Fibroblast of lung (primary cell): ENCODE results near the gene PIP5K1C. TPM values are rescaled to one million over a fixed set of nuclear protein-coding genes. Genes with fewer than 3 reads are reported as not detected.

Source experiments
- DNase-seq, 2 donors: peaks; one replicate each; pipeline versions ENCODE4 v3.0.0 to v3.0.0-alpha.2; 2010; ENCODE audit warnings: low read depth in 2 of 2
- H2AFZ ChIP-seq: 2 replicates; pipeline ENCODE4 v1.5.1; 2012; ENCODE audit warnings: low read length, control low read depth, inconsistent platforms
- H3K27ac ChIP-seq: 2 replicates; pipeline ENCODE4 v1.5.1; 2011; ENCODE audit warnings: low read length, control low read depth; ENCODE audit not compliant: insufficient read depth
- H3K27me3 ChIP-seq: 2 replicates; pipeline ENCODE4 v1.5.1; 2011; ENCODE audit warnings: mild to moderate bottlenecking, low read length; ENCODE audit not compliant: control insufficient read depth, insufficient read depth
- H3K36me3 ChIP-seq: 2 replicates; pipeline ENCODE4 v1.5.1; 2011; ENCODE audit warnings: low read length; ENCODE audit not compliant: control insufficient read depth, insufficient read depth
- H3K4me1 ChIP-seq: 2 replicates; pipeline ENCODE4 v1.5.1; 2011; ENCODE audit warnings: low read length; ENCODE audit not compliant: control insufficient read depth, insufficient read depth; ENCODE audit errors: extremely low read depth
- H3K4me2 ChIP-seq: 2 replicates; pipeline ENCODE4 v1.5.1; 2011; ENCODE audit warnings: low read length, control low read depth; ENCODE audit not compliant: insufficient read depth; ENCODE audit errors: extremely low read depth
- H3K4me3 ChIP-seq, 4 experiments: fragments of 200-600 bp in 1 of 4; sonication (generic) in 1 of 4; replicated peaks in 1 of 4; 2 replicates each; pipeline ENCODE4 v1.5.1; 2011 to 2016; ENCODE audit warnings: low read length in 4 of 4, low read depth in 3 of 4, mild to moderate bottlenecking in 3 of 4, control low read depth in 2 of 4, inconsistent platforms in 1 of 4, mixed read lengths in 1 of 4; ENCODE audit not compliant: insufficient read depth in 1 of 4; ENCODE audit errors: control extremely low read depth in 1 of 4
- H3K79me2 ChIP-seq: 2 replicates; pipeline ENCODE4 v1.5.1; 2012; ENCODE audit warnings: mild to moderate bottlenecking, low read length, inconsistent platforms; ENCODE audit not compliant: control insufficient read depth, insufficient read depth
- H3K9ac ChIP-seq: 2 replicates; pipeline ENCODE4 v1.5.1; 2011; ENCODE audit warnings: mild to moderate bottlenecking, low read length, control low read depth; ENCODE audit not compliant: insufficient read depth
- H3K9me3 ChIP-seq: 2 replicates; pipeline ENCODE4 v1.5.1; 2012; ENCODE audit warnings: low read depth, low read length; ENCODE audit not compliant: control insufficient read depth, insufficient read depth
- H4K20me1 ChIP-seq: 2 replicates; pipeline ENCODE4 v1.5.1; 2011; ENCODE audit warnings: low read length; ENCODE audit not compliant: control insufficient read depth, insufficient read depth; ENCODE audit errors: extremely low read depth
- CTCF ChIP-seq, 2 donors: IDR thresholded peaks in 1 of 2; conservative IDR thresholded peaks in 1 of 2; 1 replicate in 1 of 2; 2 replicates in 1 of 2; pipeline ENCODE4 v1.5.1; 2011 to 2012; ENCODE audit warnings: low read length in 2 of 2, control low read depth in 1 of 2, inconsistent platforms in 1 of 2, low read depth in 1 of 2, mild to moderate bottlenecking in 1 of 2
- EZH2 ChIP-seq: IDR thresholded peaks from 2 replicates; pipeline ENCODE4 v1.5.1; 2012; ENCODE audit warnings: low read length, control low read depth, mild to moderate bottlenecking; ENCODE audit errors: missing control alignments
- polyA plus RNA-seq, 2 donors: library from polyadenylated mRNA; depleted of rRNA in 1 of 2; stranded (reverse) in 1 of 2; unstranded in 1 of 2; fragments of >200 nt; gene quantifications; 2 replicates each; pipeline ENCODE4 v1.2.1, GENCODE V29; 2011 to 2012; ENCODE audit warnings: missing spikeins in 1 of 2
- total RNA-seq: library from RNA; depleted of rRNA; stranded (reverse); fragments of >200 nt; gene quantifications from 2 replicates; pipeline ENCODE4 v1.2.1, GENCODE V29; 2014

PIP5K1C gene
- total and polyA plus RNA-seq, 2 donors (not counting 1 experiment from before 2014, with no cell fraction given), result 8.7 to 16.7 TPM

GRCh38 chr19:3606690-3607289 is 93.5 kb downstream of the PIP5K1C start, which contains the start of gene TBXA2R:
TSS of gene TBXA2R (minus strand) at chr19:3606875. CDS start at chr19:3600634, 6,241 bp downstream.
- H3K9me3 ChIP-seq, result no peaks in the 10 kb centered on the region
- no peaks in the 10 kb centered on the region for H3K79me2 ChIP-seq
- peak within 1 kb of the TSS; percentile 79 for H3K4me2 ChIP-seq
- no peaks in the 10 kb centered on the region for H3K27me3 ChIP-seq
- H3K4me3 ChIP-seq, result peak within 1 kb of the TSS; percentile 42 to 63 (median 45)
- peaks cover 9% of the 10 kb centered on the region for H3K4me1 ChIP-seq
- H2AFZ ChIP-seq, result peak within 1 kb of the TSS; percentile 71
- TF ChIP-seq CTCF (conservative IDR thresholded peaks at IDR 0.05 in 1 of 2, IDR thresholded peaks at IDR 0.05 in 1 of 2; ENCODE audit: low read depth in 1 of 2, low read length in 2 of 2) (no peak), EZH2 (no peak)
- no peaks in the 10 kb centered on the region for H4K20me1 ChIP-seq
- H3K27ac ChIP-seq, result peak within 1 kb of the TSS; percentile 50
- peaks cover 6% of the 10 kb centered on the region for H3K36me3 ChIP-seq
- peak within 1 kb of the TSS; percentile 58 for H3K9ac ChIP-seq
- DNase-seq, result peak; percentile 48 to 66

- DNase-seq, result no peak
- TF ChIP-seq CTCF (conservative IDR thresholded peaks at IDR 0.05 in 1 of 2, IDR thresholded peaks at IDR 0.05 in 1 of 2; ENCODE audit: low read depth in 1 of 2, low read length in 2 of 2) (no peak), EZH2 (no peak)
- Histone ChIP-seq H2AFZ (peak overlapping the region; percentile 71), H3K9me3 (no peaks in the 10 kb centered on the region), H3K4me3 (peak overlapping the region; percentile 39 to 63 (median 45)), H3K9ac (peak overlapping the region; percentile 58), H3K4me2 (peak overlapping the region; percentile 79), H3K79me2 (no peaks in the 10 kb centered on the region), H3K4me1 (peaks cover 9% of the 10 kb centered on the region), H3K36me3 (peaks cover 2% of the 10 kb centered on the region), H3K27ac (no peak overlapping the region), H4K20me1 (no peaks in the 10 kb centered on the region), H3K27me3 (no peaks in the 10 kb centered on the region)
Observed at GRCh38 chr19:3606174-3606689, 94.0 kb downstream of the PIP5K1C start.

- DNase-seq, result no peak
- no peak overlapping the region for H3K27ac ChIP-seq
- peaks cover 9% of the 10 kb centered on the region for H3K4me1 ChIP-seq
- H3K36me3 ChIP-seq, result no peaks in the 10 kb centered on the region
- H3K79me2 ChIP-seq, result no peaks in the 10 kb centered on the region
- H3K27me3 ChIP-seq, result no peaks in the 10 kb centered on the region
- no peaks in the 10 kb centered on the region for H3K9me3 ChIP-seq
- peak overlapping the region; percentile 58 for H3K9ac ChIP-seq
- no peaks in the 10 kb centered on the region for H4K20me1 ChIP-seq
- H2AFZ ChIP-seq, result no peak overlapping the region
- no peak for TF ChIP-seq CTCF (conservative IDR thresholded peaks at IDR 0.05 in 1 of 2, IDR thresholded peaks at IDR 0.05 in 1 of 2; ENCODE audit: low read depth in 1 of 2, low read length in 2 of 2)
- no peak for TF ChIP-seq EZH2
- peak overlapping the region; percentile 49 for H3K4me2 ChIP-seq
- H3K4me3 ChIP-seq, result peak overlapping the region; percentile 39 to 63 (median 45)
Observed at GRCh38 chr19:3605770-3606169, 94.5 kb downstream of the PIP5K1C start.
